ENCODE results near the gene MCUB.

DNA sequence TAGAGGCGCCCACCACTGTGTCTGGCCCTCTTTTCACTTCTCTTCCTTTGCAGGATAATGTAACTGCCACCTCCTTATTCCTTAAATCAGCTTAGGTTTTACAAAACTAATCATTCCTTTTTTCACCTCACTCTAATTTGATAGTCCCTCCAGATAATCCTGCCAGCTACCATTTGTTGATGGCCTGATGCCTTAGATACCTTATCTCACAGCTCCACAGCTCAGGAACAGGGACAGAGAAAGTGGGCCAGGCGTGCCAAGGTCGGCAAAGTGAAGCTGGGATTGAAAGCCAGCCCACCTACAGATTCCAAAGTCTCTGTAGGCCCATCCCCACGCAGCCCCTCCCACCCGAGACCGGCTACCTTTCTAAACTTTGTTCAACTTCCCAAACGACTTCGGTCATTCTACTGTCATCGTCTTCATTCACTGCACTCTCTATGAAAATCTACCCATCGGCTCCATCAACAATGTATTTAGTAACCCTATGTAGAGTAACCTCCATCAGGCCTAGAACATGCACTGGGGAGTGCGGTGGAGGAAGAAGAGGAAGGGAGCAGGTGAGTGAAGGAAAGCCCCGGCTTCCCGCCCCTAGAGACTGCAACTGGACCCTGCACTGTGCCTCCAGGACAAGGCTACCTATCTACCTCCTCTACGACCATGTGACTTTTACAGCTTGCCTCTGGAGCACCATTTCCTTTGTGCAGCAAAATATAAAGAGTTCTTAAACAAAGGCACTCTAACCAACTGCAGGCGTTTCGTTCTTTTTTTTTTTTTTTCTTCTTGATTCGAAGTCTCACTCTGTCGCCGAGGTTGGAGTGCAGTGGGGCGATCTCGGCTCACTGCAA lies 141.7 kb downstream of the MCUB start:
- TF ChIP-seq POLR2AphosphoS5 (IDR thresholded peaks at IDR 0.05; ENCODE audit: borderline replicate concordance, low read depth, low read length) (no peak), EZH2 (IDR thresholded peaks at IDR 0.05) (no peak)
